AG09319 (cell line): Measurements from ENCODE around the gene TNFRSF8.

Source experiments
- DNase-seq: peaks from one replicate; pipeline ENCODE4 v3.0.0-alpha.2; 2010; ENCODE audit warnings: low read depth; ENCODE audit errors: extremely low read depth
- TF ChIP-seq, protein P1 (sequence below): IDR thresholded peaks from 2 replicates; pipeline ENCODE4 v1.5.1; 2011; ENCODE audit warnings: low read depth, mild to moderate bottlenecking, inconsistent platforms, low read length, moderate library complexity

Gene TNFRSF8

DNA sequence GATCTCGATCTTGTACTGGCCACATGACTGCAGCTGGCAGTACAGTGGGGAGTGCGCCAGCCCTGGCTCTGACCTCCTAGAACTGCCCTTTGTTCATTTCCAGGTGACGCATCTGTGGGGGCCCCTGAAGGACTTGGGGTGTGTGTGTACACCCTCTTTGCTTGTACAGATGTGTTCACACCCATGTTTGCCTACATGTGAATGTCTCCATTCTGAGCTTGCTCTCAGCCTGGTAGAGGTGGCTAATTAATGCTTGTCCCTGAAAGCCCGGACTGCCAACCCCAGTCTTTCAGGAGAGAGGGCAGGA is 123.5 kb downstream of the TNFRSF8 start:
- no peak for DNase-seq
- TF ChIP-seq, protein P1, sequence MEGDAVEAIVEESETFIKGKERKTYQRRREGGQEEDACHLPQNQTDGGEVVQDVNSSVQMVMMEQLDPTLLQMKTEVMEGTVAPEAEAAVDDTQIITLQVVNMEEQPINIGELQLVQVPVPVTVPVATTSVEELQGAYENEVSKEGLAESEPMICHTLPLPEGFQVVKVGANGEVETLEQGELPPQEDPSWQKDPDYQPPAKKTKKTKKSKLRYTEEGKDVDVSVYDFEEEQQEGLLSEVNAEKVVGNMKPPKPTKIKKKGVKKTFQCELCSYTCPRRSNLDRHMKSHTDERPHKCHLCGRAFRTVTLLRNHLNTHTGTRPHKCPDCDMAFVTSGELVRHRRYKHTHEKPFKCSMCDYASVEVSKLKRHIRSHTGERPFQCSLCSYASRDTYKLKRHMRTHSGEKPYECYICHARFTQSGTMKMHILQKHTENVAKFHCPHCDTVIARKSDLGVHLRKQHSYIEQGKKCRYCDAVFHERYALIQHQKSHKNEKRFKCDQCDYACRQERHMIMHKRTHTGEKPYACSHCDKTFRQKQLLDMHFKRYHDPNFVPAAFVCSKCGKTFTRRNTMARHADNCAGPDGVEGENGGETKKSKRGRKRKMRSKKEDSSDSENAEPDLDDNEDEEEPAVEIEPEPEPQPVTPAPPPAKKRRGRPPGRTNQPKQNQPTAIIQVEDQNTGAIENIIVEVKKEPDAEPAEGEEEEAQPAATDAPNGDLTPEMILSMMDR: no peak

DNA sequence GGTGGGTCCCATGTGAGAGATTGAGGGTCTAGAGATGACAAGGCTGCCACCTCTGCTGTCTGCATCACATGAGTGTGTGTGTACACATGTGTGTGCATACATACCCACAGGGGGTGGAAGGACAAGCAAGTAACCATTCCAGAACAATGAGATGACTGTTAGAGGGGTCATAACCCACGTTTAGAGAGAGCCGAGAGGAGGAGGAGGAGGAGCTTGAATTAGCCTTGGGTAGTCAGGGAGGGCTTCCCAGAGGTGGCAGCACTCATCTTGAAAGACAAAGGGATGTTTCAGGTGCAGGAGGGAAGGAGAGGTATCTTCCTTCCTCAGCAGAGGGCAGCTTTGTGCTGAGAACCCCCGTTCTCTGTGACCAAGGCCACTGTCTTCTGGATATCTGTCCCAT is 125.0 kb downstream of the TNFRSF8 start:
- TF ChIP-seq, protein P1: no peak

DNA sequence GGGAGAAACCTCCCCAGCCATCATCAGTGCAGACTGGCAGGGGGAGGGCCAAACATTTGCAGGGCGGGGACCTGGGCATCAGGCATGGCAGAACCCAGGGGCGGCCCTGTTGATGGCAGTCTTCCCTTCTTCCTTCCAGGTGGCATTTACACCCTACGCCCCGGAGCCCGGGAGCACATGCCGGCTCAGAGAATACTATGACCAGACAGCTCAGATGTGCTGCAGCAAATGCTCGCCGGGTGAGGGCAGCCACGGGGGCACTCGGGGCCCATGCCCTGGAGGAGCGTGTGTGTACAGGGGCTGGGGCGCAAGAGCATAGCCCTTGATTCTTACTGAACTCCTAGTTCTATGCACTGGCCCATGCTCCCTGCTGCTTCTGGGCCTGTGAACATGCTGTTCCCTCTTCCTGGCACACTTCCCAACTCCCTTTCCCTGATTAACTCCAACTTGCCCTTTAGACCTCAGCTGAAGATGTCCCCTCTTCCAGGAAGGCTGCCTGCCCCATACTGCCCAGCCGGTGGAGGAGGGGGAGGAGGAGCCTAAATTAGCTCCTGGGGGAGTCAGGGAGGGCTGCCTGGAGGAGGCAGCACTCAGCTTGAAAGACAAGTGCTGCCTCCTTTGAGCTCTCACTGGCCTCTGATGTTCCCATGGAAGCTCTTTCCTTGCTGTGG is 125.7 kb downstream of the TNFRSF8 start:
- TF ChIP-seq, protein P1: no peak
- DNase-seq: no peak

More for the DNA sequence above, 125.0 kb downstream of the TNFRSF8 start:
- DNase-seq: no peak

DNA sequence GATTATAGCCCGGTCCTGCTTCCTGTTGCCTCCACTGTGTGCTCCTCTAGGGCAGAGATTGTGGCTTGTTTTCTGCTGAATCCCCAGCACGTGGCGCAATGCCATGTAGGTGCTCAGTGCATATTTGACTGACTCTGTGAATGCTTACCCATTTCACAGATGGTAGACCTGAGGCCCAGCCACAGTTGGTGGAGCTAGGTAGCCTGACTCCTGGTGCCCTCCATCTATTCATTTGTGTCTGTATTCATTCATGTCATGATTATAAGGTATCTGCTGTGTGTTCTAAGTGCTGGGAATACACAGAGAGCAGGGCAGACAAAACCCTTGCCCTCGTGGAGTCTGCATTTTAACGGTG is 126.2 kb downstream of the TNFRSF8 start:
- TF ChIP-seq, protein P1: no peak
- DNase-seq: no peak

DNA sequence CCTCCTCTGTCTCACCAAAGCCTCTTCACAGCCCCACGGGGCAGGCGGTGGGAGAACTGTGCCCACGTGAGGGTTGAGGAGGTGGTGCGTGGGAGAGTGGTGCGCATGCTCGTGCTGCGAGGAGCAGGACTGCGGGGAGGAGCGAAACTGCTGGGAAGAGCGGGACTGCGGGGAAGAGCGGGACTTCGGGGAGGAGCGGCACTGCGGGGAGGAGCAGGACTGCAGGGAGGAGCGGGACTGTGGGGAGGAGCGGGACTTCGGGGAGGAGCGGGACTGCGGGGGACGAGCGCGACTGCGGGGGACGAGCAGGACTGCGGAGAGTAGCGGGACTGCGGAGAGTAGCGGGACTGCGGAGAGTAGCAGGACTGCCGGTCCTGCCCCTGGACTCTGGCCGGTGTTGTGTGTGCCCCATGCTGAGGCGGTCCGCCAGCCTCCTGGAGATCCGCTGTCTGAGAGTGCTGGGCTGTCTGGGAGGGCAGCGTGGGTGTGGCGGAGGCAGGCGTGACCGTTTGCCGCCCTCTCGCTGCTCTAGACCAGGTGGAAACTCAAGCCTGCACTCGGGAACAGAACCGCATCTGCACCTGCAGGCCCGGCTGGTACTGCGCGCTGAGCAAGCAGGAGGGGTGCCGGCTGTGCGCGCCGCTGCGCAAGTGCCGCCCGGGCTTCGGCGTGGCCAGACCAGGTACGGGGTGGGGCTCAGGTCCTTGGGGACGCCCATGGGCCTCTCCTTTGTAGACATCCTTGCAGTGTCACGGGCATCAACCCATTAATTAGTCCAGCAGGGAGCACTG is 128.3 kb downstream of the TNFRSF8 start:
- no peak for DNase-seq
- TF ChIP-seq, protein P1: no peak
